Loucy (cell line): ENCODE data around the gene GET4.

Experiments used
- H2AFZ ChIP-seq: fragments of 200-600 bp; sonication (generic); 2 replicates; pipeline ENCODE4 v1.6.0; 2016; ENCODE audit warnings: antibody characterized with exemption, mild to moderate bottlenecking, low read length, moderate library complexity
- H3F3A ChIP-seq: fragments of 200-600 bp; 2 replicates; pipeline ENCODE4 v1.6.0; 2016; ENCODE audit warnings: antibody characterized with exemption, low read depth, mild to moderate bottlenecking
- H3K27me3 ChIP-seq: fragments of 200-600 bp; sonication (generic); 2 replicates; pipeline ENCODE4 v1.6.1; 2014; ENCODE audit warnings: low read length, mild to moderate bottlenecking; ENCODE audit not compliant: insufficient read depth, poor library complexity, severe bottlenecking
- H3K36me3 ChIP-seq: fragments of 200-600 bp; sonication (generic); 2 replicates; pipeline ENCODE4 v1.6.1; 2016; ENCODE audit warnings: low read length; ENCODE audit not compliant: insufficient read depth
- H3K4me1 ChIP-seq: fragments of 200-600 bp; sonication (generic); 2 replicates; pipeline ENCODE4 v1.5.1; 2014; ENCODE audit warnings: low read length, mild to moderate bottlenecking; ENCODE audit not compliant: insufficient read depth, poor library complexity, severe bottlenecking
- H3K4me2 ChIP-seq: fragments of 200-600 bp; sonication (generic); 2 replicates; pipeline ENCODE4 v1.6.0; 2014; ENCODE audit warnings: antibody characterized with exemption, low read length, low read depth, mild to moderate bottlenecking; ENCODE audit not compliant: poor library complexity, severe bottlenecking
- H3K4me3 ChIP-seq: fragments of 200-600 bp; sonication (generic); 2 replicates; pipeline ENCODE4 v1.5.1; 2014; ENCODE audit warnings: low read length, mild to moderate bottlenecking, mixed read lengths; ENCODE audit not compliant: poor library complexity, severe bottlenecking
- H3K79me2 ChIP-seq: fragments of 200-600 bp; sonication (generic); 2 replicates; pipeline ENCODE4 v1.6.1; 2014; ENCODE audit warnings: low read length; ENCODE audit not compliant: insufficient read depth
- H3K9ac ChIP-seq: fragments of 200-600 bp; sonication (generic); 2 replicates; pipeline ENCODE4 v1.6.0; 2014; ENCODE audit warnings: mild to moderate bottlenecking, low read depth, low read length, moderate library complexity; ENCODE audit not compliant: poor library complexity, severe bottlenecking
- H3K9me2 ChIP-seq: fragments of 200-600 bp; sonication (generic); replicated peaks from 2 replicates; pipeline ENCODE4 v1.6.1; 2016; ENCODE audit warnings: low read depth, low read length, mixed read lengths
- H3K9me3 ChIP-seq: fragments of 200-600 bp; sonication (generic); 2 replicates; pipeline ENCODE4 v1.6.1; 2014; ENCODE audit warnings: mild to moderate bottlenecking, antibody characterized with exemption, low read length, low read depth; ENCODE audit not compliant: insufficient read depth
- H4K20me1 ChIP-seq: fragments of 200-600 bp; sonication (generic); 2 replicates; pipeline ENCODE4 v1.6.0; 2014; ENCODE audit warnings: antibody characterized with exemption, low read length, mild to moderate bottlenecking; ENCODE audit not compliant: insufficient read depth, poor library complexity, severe bottlenecking
- CTCF ChIP-seq: fragments of 200-600 bp; sonication (generic); conservative IDR thresholded peaks from 2 replicates; pipeline ENCODE4 v1.5.1; 2014; ENCODE audit warnings: mild to moderate bottlenecking, antibody characterized with exemption, low read length
- EZH2phosphoT487 ChIP-seq: fragments of 200-600 bp; IDR thresholded peaks from 2 replicates; pipeline ENCODE4 v1.6.1; 2018; ENCODE audit warnings: antibody characterized with exemption, mild to moderate bottlenecking, moderate library complexity, borderline replicate concordance

Gene GET4

GRCh38 chr7:833601-834258, 42.6 kb upstream of the GET4 start:
- Histone ChIP-seq H3F3A (peaks cover 3% of the 10 kb centered on the region; the same call in 1 of the 2 replicates), H3K4me1 (peaks cover 15% of the 10 kb centered on the region), H3K36me3 (peaks cover 3% of the 10 kb centered on the region; the same call in 1 of the 2 replicates), H3K4me2 (no peak overlapping the region), H4K20me1 (peaks cover 30% of the 10 kb centered on the region), H3K9me3 (no peaks in the 10 kb centered on the region), H2AFZ (no peak overlapping the region), H3K27me3 (no peaks in the 10 kb centered on the region), H3K9ac (no peak overlapping the region), H3K79me2 (peaks cover 72% of the 10 kb centered on the region), H3K4me3 (no peak overlapping the region), H3K9me2 (no peaks in the 10 kb centered on the region)
- no peak for TF ChIP-seq CTCF
- TF ChIP-seq EZH2phosphoT487 = no peak

- peaks cover 30% of the 10 kb centered on the region for H4K20me1 ChIP-seq
- H3K4me1 ChIP-seq = peaks cover 15% of the 10 kb centered on the region
- no peak overlapping the region for H3K9ac ChIP-seq
- H3K9me3 ChIP-seq = no peaks in the 10 kb centered on the region
- H3K4me3 ChIP-seq = no peak overlapping the region
- no peaks in the 10 kb centered on the region for H3K27me3 ChIP-seq
- H3K9me2 ChIP-seq = no peaks in the 10 kb centered on the region
- H2AFZ ChIP-seq = no peak overlapping the region
- H3F3A ChIP-seq = peaks cover 3% of the 10 kb centered on the region; the same call in 1 of the 2 replicates
- H3K79me2 ChIP-seq = peaks cover 67% of the 10 kb centered on the region
- H3K4me2 ChIP-seq = no peak overlapping the region
- peaks cover 6% of the 10 kb centered on the region; the same call in 1 of the 2 replicates for H3K36me3 ChIP-seq
- TF ChIP-seq EZH2phosphoT487 = no peak
- no peak for TF ChIP-seq CTCF
These were observed 42.1 kb upstream of the GET4 start for GRCh38 chr7:834277-834676.

- TF ChIP-seq CTCF (no peak), EZH2phosphoT487 (no peak)
- H3K79me2 ChIP-seq = peaks cover 61% of the 10 kb centered on the region
- H3F3A ChIP-seq = peaks cover 3% of the 10 kb centered on the region; the same call in 1 of the 2 replicates
These were observed 41.3 kb upstream of the GET4 start for GRCh38 chr7:835021-835420.

More at GRCh38 chr7:835021-835420, 41.3 kb upstream of the GET4 start:
- H3K9ac ChIP-seq = no peak overlapping the region
- peaks cover 28% of the 10 kb centered on the region for H4K20me1 ChIP-seq
- H3K36me3 ChIP-seq = peaks cover 13% of the 10 kb centered on the region; the same call in 1 of the 2 replicates
- H3K4me1 ChIP-seq = peaks cover 15% of the 10 kb centered on the region
- H3K4me3 ChIP-seq = no peak overlapping the region
- H3K9me3 ChIP-seq = no peaks in the 10 kb centered on the region
- H3K27me3 ChIP-seq = no peaks in the 10 kb centered on the region
- no peak overlapping the region for H2AFZ ChIP-seq
- no peaks in the 10 kb centered on the region for H3K9me2 ChIP-seq
- no peak overlapping the region for H3K4me2 ChIP-seq
